A673 (cell line): ENCODE results near the gene EFHC1.

ENCODE experiments used
- CTCF ChIP-seq: fragments of 300-800, 200-600 bp; sonication (generic); conservative IDR thresholded peaks from 2 replicates; pipeline ENCODE4 v1.5.1; 2017; ENCODE audit warnings: low read depth, mild to moderate bottlenecking, antibody characterized with exemption, low read length, moderate library complexity, mixed read lengths
- EZH2 ChIP-seq: fragments of 200-600 bp; sonication (generic); IDR thresholded peaks from 2 replicates; pipeline ENCODE4 v1.6.1; 2017; ENCODE audit warnings: borderline replicate concordance, low read depth, mild to moderate bottlenecking, mixed read lengths, antibody characterized with exemption, low read length; ENCODE audit not compliant: poor library complexity, severe bottlenecking

DNA sequence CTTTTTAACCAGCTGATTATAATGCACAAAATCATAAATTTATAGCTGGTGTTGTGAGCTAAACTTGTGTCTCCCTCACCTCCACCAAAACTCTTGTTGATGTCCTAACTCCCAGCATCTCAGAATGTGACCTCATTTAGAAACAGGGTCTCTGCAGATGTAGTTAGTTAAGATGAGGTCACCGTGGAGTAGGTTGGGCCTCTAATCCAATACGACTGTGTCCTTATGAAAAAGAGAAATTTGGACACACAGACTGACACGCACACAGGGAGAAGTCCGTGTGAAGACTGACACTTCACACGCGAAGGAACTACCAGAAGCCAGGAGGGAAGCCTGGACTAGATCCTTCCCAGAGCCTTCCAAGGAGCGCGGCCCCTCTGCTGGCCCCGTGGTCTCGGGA, 110.2 kb downstream of the EFHC1 start:
- TF ChIP-seq CTCF, result no peak
- no peak for TF ChIP-seq EZH2
